GM12892 (cell line): ENCODE data around the gene DLL3.
"Not testable (repeated sequence)": the region's sequence is repeated elsewhere in the genome, so short reads cannot be mapped to it uniquely, and the experiment has no call there.

Experiments used
- POLR2A ChIP-seq: IDR thresholded peaks from 2 replicates; pipeline ENCODE4 v1.6.1; 2011; ENCODE audit warnings: low read depth, low read length, control low read depth
- POLR2AphosphoS5 ChIP-seq: IDR thresholded peaks from 2 replicates; pipeline ENCODE4 v1.6.1; 2011; ENCODE audit warnings: low read depth, low read length, control low read depth

GRCh38 chr19:39479319-39479801 lies 19.4 kb upstream of the DLL3 start:
- TF ChIP-seq POLR2A, POLR2AphosphoS5: not testable (repeated sequence)
